HG02973 (cell line): ENCODE data around the gene CST11.
A peak's percentile ranks its signal among the peaks of the same experiment; 100 is the strongest.

ENCODE experiments used
- ATAC-seq: cut with Tn5 transposase; IDR thresholded peaks from one replicate; pipeline ENCODE4 v1.9.1; 2021; ENCODE audit warnings: moderate library complexity; ENCODE audit not compliant: unreplicated experiment

Gene CST11

GRCh38 chr20:23420943-23421931, 31.4 kb downstream of the CST11 start, which contains the start of gene NAPB:
Gene NAPB, minus strand, starts transcription at chr20:23421488. Its CDS starts 86 bp downstream, at chr20:23421402.
- ATAC-seq: peak; percentile 95

- ATAC-seq: peak; percentile 36
Observed at GRCh38 chr20:23419995-23420901, 32.4 kb downstream of the CST11 start.

- no peak for ATAC-seq
Observed at GRCh38 chr20:23419657-23419994, 33.0 kb downstream of the CST11 start.

- ATAC-seq: no peak
Observed at GRCh38 chr20:23417861-23418260, 34.8 kb downstream of the CST11 start.

- ATAC-seq: no peak
Observed at GRCh38 chr20:23415959-23416583, 36.6 kb downstream of the CST11 start.

- ATAC-seq: no peak
Observed at GRCh38 chr20:23415555-23415954, 37.1 kb downstream of the CST11 start.

- ATAC-seq: no peak
Observed at GRCh38 chr20:23414526-23415188, 38.0 kb downstream of the CST11 start.

- ATAC-seq: no peak
Observed at GRCh38 chr20:23413862-23414422, 38.7 kb downstream of the CST11 start.

- no peak for ATAC-seq
Observed at GRCh38 chr20:23412026-23412425, 40.6 kb downstream of the CST11 start.

GRCh38 chr20:23410916-23411695, 41.6 kb downstream of the CST11 start:
- ATAC-seq: no peak

- no peak for ATAC-seq
Observed at GRCh38 chr20:23409800-23410199, 42.9 kb downstream of the CST11 start.

- ATAC-seq: no peak
Observed at GRCh38 chr20:23408957-23409356, 43.7 kb downstream of the CST11 start.

- ATAC-seq: peak; percentile 88
Observed at GRCh38 chr20:23407781-23408464, 44.8 kb downstream of the CST11 start.

- no peak for ATAC-seq
Observed at GRCh38 chr20:23406880-23407279, 45.8 kb downstream of the CST11 start.

- no peak for ATAC-seq
Observed at GRCh38 chr20:23404196-23404595, 48.5 kb downstream of the CST11 start.

- no peak for ATAC-seq
Observed at GRCh38 chr20:23403751-23404150, 48.9 kb downstream of the CST11 start.

- no peak for ATAC-seq
Observed at GRCh38 chr20:23401051-23401450, 51.6 kb downstream of the CST11 start.
